Gastroesophageal sphincter (tissue), 3 donors: ENCODE measurements around the gene RPL35A.

Source experiments
- CTCF ChIP-seq, 4 experiments: fragments of 200-600 bp in 2 of 4; fragments of 450-650 bp in 2 of 4; sonication (generic) in 1 of 4; IDR thresholded peaks; one replicate each; pipeline ENCODE4 v1.5.1; 2017 to 2019; ENCODE audit warnings: antibody characterized with exemption in 4 of 4, mild to moderate bottlenecking in 2 of 4, moderate library complexity in 2 of 4
- POLR2A ChIP-seq, 2 donors: fragments of 450-650 bp; IDR thresholded peaks; one replicate each; pipeline ENCODE4 v1.6.1; 2017; ENCODE audit warnings: antibody characterized with exemption in 2 of 2, mild to moderate bottlenecking in 2 of 2, moderate library complexity in 1 of 2

GRCh38 chr3:197974016-197974415 is 24.0 kb downstream of the RPL35A start:
- TF ChIP-seq CTCF (IDR thresholded peaks at IDR 0.05) (no peak), POLR2A (IDR thresholded peaks at IDR 0.05) (no peak)
